OCI-LY7 (cell line): Measurements from ENCODE around the gene NLGN1. TPM values are rescaled to one million over a fixed set of nuclear protein-coding genes. Genes with fewer than 3 reads are reported as not detected.

Experiments used
- BruUV-seq: library from RNA; stranded (reverse); fragments of 400-500 nt; replicated peaks from 2 replicates; lab custom pipeline; 2021; lab: Mats Ljungman, UMichigan
- CTCF ChIA-PET: fragments of 300-600 bp; sonication (Branson Sonifier 250); formaldehyde crosslinking; loops from one replicate; lab custom pipeline; 2022; ENCODE audit warnings: antibody characterized with exemption; ENCODE audit not compliant: unreplicated experiment; lab: Charles Lee
- POLR2A ChIA-PET: fragments of 300-600 bp; sonication (Branson Sonifier 250); formaldehyde crosslinking; loops from one replicate; lab custom pipeline; 2022; ENCODE audit warnings: antibody characterized with exemption; lab: Charles Lee
- DNase-seq: peaks from one replicate; pipeline ENCODE4 v3.0.0-alpha.2; 2015; ENCODE audit warnings: low spot score
- H2AFZ ChIP-seq: fragments of 200-600 bp; sonication (generic), shearing (Covaris generic); 2 replicates; pipeline ENCODE4 v1.6.1; 2014; ENCODE audit warnings: mild to moderate bottlenecking, antibody characterized with exemption, low read length, moderate library complexity
- H3K27ac ChIP-seq: fragments of 200-600 bp; sonication (generic); 2 replicates; pipeline ENCODE4 v1.5.1; 2014; ENCODE audit warnings: mixed run types, low read depth, mild to moderate bottlenecking, moderate library complexity, low read length, inconsistent platforms; ENCODE audit not compliant: poor library complexity, severe bottlenecking
- H3K36me3 ChIP-seq: fragments of 200-600 bp; sonication (generic); 2 replicates; pipeline ENCODE4 v1.6.1; 2014; ENCODE audit warnings: mild to moderate bottlenecking, antibody characterized with exemption, low read length, moderate library complexity, mixed read lengths; ENCODE audit not compliant: insufficient read depth
- H3K4me1 ChIP-seq: fragments of 200-600 bp; sonication (generic); 2 replicates; pipeline ENCODE4 v1.5.1; 2014; ENCODE audit warnings: mild to moderate bottlenecking, low read length; ENCODE audit not compliant: insufficient read depth, poor library complexity, severe bottlenecking
- H3K4me2 ChIP-seq: fragments of 200-600 bp; sonication (generic); 2 replicates; pipeline ENCODE4 v1.6.1; 2014; ENCODE audit warnings: mild to moderate bottlenecking, low read length
- H3K4me3 ChIP-seq: fragments of 200-600 bp; sonication (generic); 2 replicates; pipeline ENCODE4 v1.5.1; 2014; ENCODE audit warnings: mild to moderate bottlenecking, low read depth, low read length; ENCODE audit not compliant: poor library complexity, severe bottlenecking
- H3K79me2 ChIP-seq: fragments of 200-600 bp; sonication (generic); 2 replicates; pipeline ENCODE4 v1.6.1; 2016; ENCODE audit warnings: low read depth, mild to moderate bottlenecking, low read length, moderate library complexity, mixed read lengths; ENCODE audit not compliant: insufficient read depth
- H3K9me2 ChIP-seq: fragments of 200-600 bp; sonication (generic); 2 replicates; pipeline ENCODE4 v1.6.1; 2016; ENCODE audit warnings: mild to moderate bottlenecking, low read length, mixed read lengths; ENCODE audit not compliant: insufficient read depth
- H3K9me3 ChIP-seq: fragments of 200-600 bp; sonication (generic); 2 replicates; pipeline ENCODE4 v1.6.1; 2014; ENCODE audit warnings: mild to moderate bottlenecking, mixed run types, low read length, mixed read lengths
- H4K20me1 ChIP-seq: fragments of 200-600 bp; sonication (generic); 2 replicates; pipeline ENCODE4 v1.6.1; 2014; ENCODE audit warnings: mild to moderate bottlenecking, antibody characterized with exemption, low read length, moderate library complexity, mixed read lengths; ENCODE audit not compliant: insufficient read depth
- EZH2phosphoT487 ChIP-seq: fragments of 200-600 bp; sonication (generic); IDR thresholded peaks from 2 replicates; pipeline ENCODE4 v1.6.1; 2018; ENCODE audit warnings: low read depth, borderline replicate concordance, mild to moderate bottlenecking, mixed run types, antibody characterized with exemption, low read length, moderate library complexity, mixed read lengths
- intact Hi-C: fragments of 100-400 bp; cut with micrococcal nuclease; formaldehyde crosslinking; loops from one replicate; pipeline ENCODE4 v1.10.0; 2022; ENCODE audit not compliant: unreplicated experiment
- total RNA-seq, 2 experiments: library from RNA; depleted of rRNA in 1 of 2; stranded (reverse); fragments of >200 nt in 1 of 2; shearing (Covaris generic) in 1 of 2; gene quantifications; 2 replicates each; pipeline ENCODE4 v1.2.3, GENCODE V29; 2014 to 2022
- TF ChIP-seq, protein P1 (sequence below): fragments of 200-600 bp; sonication (generic); conservative IDR thresholded peaks from 2 replicates; pipeline ENCODE4 v1.5.1; 2014; ENCODE audit warnings: mild to moderate bottlenecking, antibody characterized with exemption, low read length, moderate library complexity, mixed read lengths

The NLGN1 gene
- total RNA-seq, 2 experiments from 2014 or later: not detected

DNA sequence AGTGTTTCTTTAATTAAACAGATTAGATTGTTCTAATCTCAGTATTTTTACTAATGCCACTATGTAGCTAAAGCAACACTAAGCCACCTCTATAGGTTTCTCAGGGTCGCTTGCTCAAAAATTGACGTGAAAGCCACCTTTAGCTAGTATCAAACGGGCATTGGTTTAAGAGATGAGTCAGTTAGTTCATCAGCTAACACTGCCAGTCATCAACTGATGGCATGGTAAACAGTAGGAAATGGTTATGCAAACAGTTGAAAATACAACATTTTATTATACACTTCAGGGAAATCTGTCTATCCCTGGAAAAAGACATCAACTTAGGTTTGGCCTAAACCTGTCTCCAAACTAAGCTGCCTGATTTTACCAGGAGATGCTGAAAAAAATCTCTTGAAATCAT is 879.3 kb downstream of the NLGN1 start:
- Histone ChIP-seq H3K4me2 (no peak overlapping the region), H3K9me2 (no peaks in the 10 kb centered on the region), H4K20me1 (no peaks in the 10 kb centered on the region), H2AFZ (no peak overlapping the region), H3K4me3 (no peak overlapping the region), H3K4me1 (no peaks in the 10 kb centered on the region), H3K9me3 (no peaks in the 10 kb centered on the region), H3K36me3 (no peaks in the 10 kb centered on the region), H3K27ac (no peak overlapping the region), H3K79me2 (no peaks in the 10 kb centered on the region)
- TF ChIP-seq, protein P1, sequence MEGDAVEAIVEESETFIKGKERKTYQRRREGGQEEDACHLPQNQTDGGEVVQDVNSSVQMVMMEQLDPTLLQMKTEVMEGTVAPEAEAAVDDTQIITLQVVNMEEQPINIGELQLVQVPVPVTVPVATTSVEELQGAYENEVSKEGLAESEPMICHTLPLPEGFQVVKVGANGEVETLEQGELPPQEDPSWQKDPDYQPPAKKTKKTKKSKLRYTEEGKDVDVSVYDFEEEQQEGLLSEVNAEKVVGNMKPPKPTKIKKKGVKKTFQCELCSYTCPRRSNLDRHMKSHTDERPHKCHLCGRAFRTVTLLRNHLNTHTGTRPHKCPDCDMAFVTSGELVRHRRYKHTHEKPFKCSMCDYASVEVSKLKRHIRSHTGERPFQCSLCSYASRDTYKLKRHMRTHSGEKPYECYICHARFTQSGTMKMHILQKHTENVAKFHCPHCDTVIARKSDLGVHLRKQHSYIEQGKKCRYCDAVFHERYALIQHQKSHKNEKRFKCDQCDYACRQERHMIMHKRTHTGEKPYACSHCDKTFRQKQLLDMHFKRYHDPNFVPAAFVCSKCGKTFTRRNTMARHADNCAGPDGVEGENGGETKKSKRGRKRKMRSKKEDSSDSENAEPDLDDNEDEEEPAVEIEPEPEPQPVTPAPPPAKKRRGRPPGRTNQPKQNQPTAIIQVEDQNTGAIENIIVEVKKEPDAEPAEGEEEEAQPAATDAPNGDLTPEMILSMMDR: no peak
- POLR2A ChIA-PET: interaction anchor here (0.6 to 0.7 kb wide), 2 partner anchors 33 to 71 kb away, joined by 3 to 5 read pairs; no protein-coding TSS in a partner anchor
- DNase-seq: no peak
- intact Hi-C loops: no loop called here
- BruUV-seq: no TSS peak
- CTCF ChIA-PET: no interaction called here

DNA sequence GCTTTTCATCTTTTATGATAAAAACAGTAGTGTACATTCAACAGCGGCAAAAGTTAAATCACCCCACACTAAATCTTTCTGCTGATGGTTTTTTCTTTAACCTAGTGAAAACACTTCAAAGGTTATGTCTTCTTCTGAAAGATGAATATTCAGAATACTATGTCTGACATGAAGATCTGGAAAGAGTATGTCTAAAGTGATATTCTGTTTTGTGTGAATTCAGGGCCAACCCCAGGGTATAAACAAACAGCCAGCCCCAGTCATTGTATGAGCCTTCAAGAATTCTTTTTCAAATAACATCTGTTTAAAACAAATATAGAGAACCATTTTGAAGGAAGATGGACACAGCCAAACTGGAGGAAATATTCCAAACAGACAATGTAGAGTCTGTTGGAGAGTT is 880.5 kb downstream of the NLGN1 start:
- no peaks in the 10 kb centered on the region for H3K9me3 ChIP-seq
- no peak for DNase-seq
- no peak overlapping the region for H3K4me2 ChIP-seq
- H3K4me1 ChIP-seq: no peaks in the 10 kb centered on the region
- TF ChIP-seq EZH2phosphoT487: no peak
- TF ChIP-seq, protein P1: no peak
- no peaks in the 10 kb centered on the region for H3K9me2 ChIP-seq
- H3K79me2 ChIP-seq: no peaks in the 10 kb centered on the region
- BruUV-seq: no TSS peak
- ChIA-PET POLR2A (no interaction called here), CTCF (no interaction called here)
- no peaks in the 10 kb centered on the region for H4K20me1 ChIP-seq
- intact Hi-C loops: no loop called here
- H3K4me3 ChIP-seq: no peak overlapping the region
- no peak overlapping the region for H2AFZ ChIP-seq
- H3K36me3 ChIP-seq: no peaks in the 10 kb centered on the region
- H3K27ac ChIP-seq: no peak overlapping the region

DNA sequence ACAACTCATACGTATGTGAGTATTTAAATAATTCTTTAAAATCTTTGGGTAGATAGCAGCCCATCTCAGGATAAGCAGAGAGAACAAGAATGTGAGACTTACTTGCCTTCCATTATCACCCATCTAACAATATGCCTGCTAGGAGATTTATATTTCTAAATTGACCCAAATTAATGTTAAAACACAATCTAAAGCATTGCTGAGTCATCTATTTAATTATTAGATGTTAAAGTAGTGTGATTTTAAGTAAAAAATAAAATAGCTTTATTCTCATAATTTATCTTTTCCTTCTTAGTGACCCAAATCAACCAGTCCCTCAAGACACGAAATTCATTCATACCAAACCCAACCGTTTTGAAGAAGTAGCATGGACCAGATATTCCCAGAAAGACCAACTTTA is 882.6 kb downstream of the NLGN1 start:
- no peak for TF ChIP-seq EZH2phosphoT487
- TF ChIP-seq, protein P1: no peak
- Histone ChIP-seq H3K27ac (no peak overlapping the region), H3K4me1 (no peaks in the 10 kb centered on the region), H3K4me2 (no peak overlapping the region), H2AFZ (no peak overlapping the region), H3K9me3 (no peaks in the 10 kb centered on the region), H3K4me3 (no peak overlapping the region), H3K9me2 (no peaks in the 10 kb centered on the region), H4K20me1 (no peaks in the 10 kb centered on the region), H3K36me3 (no peaks in the 10 kb centered on the region), H3K79me2 (no peaks in the 10 kb centered on the region)
- ChIA-PET CTCF (no interaction called here), POLR2A (no interaction called here)
- no peak for DNase-seq
- intact Hi-C loops: no loop called here
- BruUV-seq: no TSS peak
